Subcutaneous adipose tissue (tissue), 4 donors: ENCODE results near the gene GRK4. TPM values are rescaled to one million over a fixed set of nuclear protein-coding genes. Genes with fewer than 3 reads are reported as not detected.

Experiments used
- CTCF ChIP-seq: fragments of 450-650 bp; IDR thresholded peaks from one replicate; pipeline ENCODE4 v1.5.1; 2016; ENCODE audit warnings: low read depth, mild to moderate bottlenecking, control low read depth, antibody characterized with exemption, moderate library complexity
- total RNA-seq, 4 donors: library from RNA; depleted of rRNA; stranded (reverse); fragments of >200 nt; gene quantifications; one replicate each; pipeline ENCODE4 v1.1.0, GENCODE V29; 2016

GRK4 gene
- total RNA-seq, result 1 to 10 TPM; 3.1 to 7.9 (median 3.7) TPM

- no peak for TF ChIP-seq CTCF
These were observed at the start of gene GRK4, which contains the start of gene NOP14 for GRCh38 chr4:2963175-2963965. Gene GRK4, plus strand, starts transcription at chr4:2963571. Its CDS starts 500 bp downstream, at chr4:2964071. Gene NOP14, minus strand, starts transcription at chr4:2963406. Its CDS starts 87 bp downstream, at chr4:2963319.

DNA sequence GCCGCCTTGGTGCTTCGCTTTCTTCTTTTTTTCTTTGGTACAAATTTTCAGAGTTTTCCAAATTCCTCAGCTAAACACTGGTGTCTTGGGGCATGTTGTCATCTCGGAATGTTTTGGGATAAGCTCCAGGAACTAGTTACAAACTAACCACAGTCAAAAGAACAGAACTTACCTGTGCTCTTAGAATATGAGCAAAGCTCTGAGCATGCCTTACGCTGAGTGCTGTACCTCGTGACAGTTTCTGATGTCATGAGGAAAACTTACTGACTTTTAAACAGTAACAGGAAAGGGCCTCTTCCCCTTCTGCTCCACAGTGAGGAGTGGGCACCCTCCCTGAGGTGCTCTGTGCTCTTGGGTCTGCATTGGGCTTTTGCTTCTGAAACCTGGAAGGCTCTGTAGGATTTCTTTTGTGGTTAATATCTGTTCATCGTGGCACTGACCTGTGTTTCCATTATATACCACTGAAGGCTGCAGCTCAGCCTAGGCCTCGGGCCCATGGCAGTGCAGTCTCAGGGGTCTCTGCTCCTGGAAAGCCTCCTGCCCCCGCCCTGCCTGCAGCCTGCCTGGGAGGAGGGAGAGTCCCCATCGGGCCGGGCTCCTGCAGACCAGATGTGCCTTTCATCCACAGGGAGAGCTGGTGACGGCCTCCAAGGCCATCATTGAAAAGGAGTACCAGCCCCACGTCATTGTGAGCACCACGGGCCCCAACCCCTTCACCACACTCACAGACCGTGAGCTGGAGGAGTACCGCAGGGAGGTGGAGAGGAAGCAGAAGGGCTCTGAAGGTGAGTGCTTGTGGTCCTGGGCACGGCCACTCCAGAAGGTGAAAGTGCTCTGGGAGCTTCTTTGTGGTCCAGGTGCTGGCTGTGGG lies 48.9 kb upstream of the GRK4 start:
- TF ChIP-seq CTCF, result no peak

- TF ChIP-seq CTCF, result no peak
These were observed 47.6 kb upstream of the GRK4 start for GRCh38 chr4:2915789-2916188.

DNA sequence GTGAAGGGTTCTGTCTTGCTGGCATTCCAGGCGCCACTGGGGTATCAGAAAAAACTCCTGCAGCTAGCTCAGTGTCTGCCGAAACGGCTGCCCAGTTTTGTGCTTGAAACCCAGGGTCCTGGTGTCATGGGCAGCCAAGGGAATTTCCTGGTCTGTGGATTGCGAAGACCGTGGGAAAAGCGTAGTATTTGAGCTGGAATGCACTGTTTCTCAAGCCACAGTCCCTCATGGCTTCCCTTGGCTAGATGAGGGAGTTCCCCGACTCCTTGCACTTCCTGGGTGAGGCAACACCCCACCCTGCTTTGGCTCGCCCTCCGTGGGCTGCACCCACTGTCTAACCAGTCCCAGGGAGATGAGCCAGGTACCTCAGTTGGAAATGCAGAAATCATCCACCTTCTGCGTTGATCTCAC lies 40.2 kb upstream of the GRK4 start:
- no peak for TF ChIP-seq CTCF

GRCh38 chr4:2923668-2924173 lies 39.6 kb upstream of the GRK4 start:
- TF ChIP-seq CTCF, result no peak

DNA sequence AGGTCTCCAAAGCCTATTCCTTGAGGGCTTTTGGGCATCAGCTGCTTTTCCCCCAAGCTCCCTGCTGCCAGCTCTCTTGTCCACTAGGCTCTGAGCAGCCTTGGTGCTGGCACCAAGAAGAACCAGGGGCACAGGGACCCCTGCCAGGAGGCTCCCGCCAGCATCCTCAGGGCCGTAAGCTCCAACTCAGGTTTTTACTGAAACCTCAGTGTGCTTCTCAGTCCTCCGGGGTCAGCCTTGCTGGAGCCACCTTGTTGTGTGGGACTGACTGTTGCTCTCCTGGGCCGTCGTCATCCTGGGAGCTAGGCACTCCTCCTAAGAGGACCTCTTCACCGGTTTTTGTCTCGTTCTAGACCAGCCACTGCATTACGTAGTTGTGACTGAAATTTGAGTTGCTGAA lies 39.1 kb upstream of the GRK4 start:
- no peak for TF ChIP-seq CTCF
